DMS 273 treated with DMSO at 0.1 percent for 48 hours (cell line): ENCODE measurements around the gene PLXNA4.

ENCODE experiments used
- DNase-seq: peaks from one replicate; lab custom pipeline; 2025; lab: John Stamatoyannopoulos, UW

PLXNA4 gene

GRCh38 chr7:132142006-132142405 lies 434.3 kb downstream of the PLXNA4 start:
- DNase-seq, result no peak

GRCh38 chr7:132141109-132141508 lies 435.2 kb downstream of the PLXNA4 start:
- no peak for DNase-seq

GRCh38 chr7:132140341-132140740 lies 435.9 kb downstream of the PLXNA4 start:
- DNase-seq, result no peak

GRCh38 chr7:132138817-132139216 lies 437.5 kb downstream of the PLXNA4 start:
- DNase-seq, result no peak

- no peak for DNase-seq
Measured at GRCh38 chr7:132137681-132138080, 438.6 kb downstream of the PLXNA4 start.

GRCh38 chr7:132135746-132136385 lies 440.4 kb downstream of the PLXNA4 start:
- no peak for DNase-seq

GRCh38 chr7:132134814-132135445 lies 441.3 kb downstream of the PLXNA4 start:
- DNase-seq, result no peak

- DNase-seq, result no peak
Measured at GRCh38 chr7:132133501-132133900, 442.8 kb downstream of the PLXNA4 start.

- DNase-seq, result no peak
Measured at GRCh38 chr7:132131196-132131595, 445.1 kb downstream of the PLXNA4 start.

- no peak for DNase-seq
Measured at GRCh38 chr7:132130497-132130896, 445.8 kb downstream of the PLXNA4 start.

- DNase-seq, result no peak
Measured at GRCh38 chr7:132125872-132126595, 450.2 kb downstream of the PLXNA4 start.

GRCh38 chr7:132125096-132125495 lies 451.2 kb downstream of the PLXNA4 start:
- DNase-seq, result no peak

- DNase-seq, result no peak
Measured at GRCh38 chr7:132124575-132124974, 451.7 kb downstream of the PLXNA4 start.

- no peak for DNase-seq
Measured at GRCh38 chr7:132123773-132124172, 452.5 kb downstream of the PLXNA4 start.

- no peak for DNase-seq
Measured at GRCh38 chr7:132122901-132123300, 453.4 kb downstream of the PLXNA4 start.

GRCh38 chr7:132121987-132122386 lies 454.3 kb downstream of the PLXNA4 start:
- DNase-seq, result no peak

- DNase-seq, result no peak
Measured at GRCh38 chr7:132118641-132119040, 457.6 kb downstream of the PLXNA4 start.

- DNase-seq, result no peak
Measured at GRCh38 chr7:132117636-132118035, 458.6 kb downstream of the PLXNA4 start.

GRCh38 chr7:132117181-132117580 lies 459.1 kb downstream of the PLXNA4 start:
- DNase-seq, result no peak

- no peak for DNase-seq
Measured at GRCh38 chr7:132116369-132116768, 459.9 kb downstream of the PLXNA4 start.

GRCh38 chr7:132115758-132116157 lies 460.5 kb downstream of the PLXNA4 start:
- no peak for DNase-seq

GRCh38 chr7:132115028-132115427 lies 461.2 kb downstream of the PLXNA4 start:
- DNase-seq, result no peak

GRCh38 chr7:132114411-132114810 lies 461.9 kb downstream of the PLXNA4 start:
- no peak for DNase-seq
